Breast epithelium (tissue), 4 donors: ENCODE measurements around the gene DBNDD1. TPM values are rescaled to one million over a fixed set of nuclear protein-coding genes. Genes with fewer than 3 reads are reported as not detected.

ENCODE experiments used
- DNase-seq, 2 donors: peaks; one replicate each; pipeline ENCODE4 v3.0.0-alpha.2; 2019; ENCODE audit warnings: low spot score in 2 of 2
- H3K27ac ChIP-seq, 2 donors: fragments of 200-600 bp; sonication (generic) in 1 of 2; one replicate each; pipeline ENCODE4 v1.5.1; 2016 to 2019; ENCODE audit warnings: mild to moderate bottlenecking in 1 of 2
- H3K27me3 ChIP-seq, 2 donors: fragments of 200-600 bp; sonication (generic) in 1 of 2; one replicate each; pipeline versions ENCODE4 v1.5.1 to v1.6.0; 2017 to 2019; ENCODE audit warnings: control low read depth in 1 of 2, mild to moderate bottlenecking in 1 of 2
- H3K36me3 ChIP-seq: fragments of 200-600 bp; one replicate; pipeline ENCODE4 v1.5.1; 2019
- H3K4me1 ChIP-seq, 2 donors: fragments of 200-600 bp; sonication (generic); one replicate each; pipeline ENCODE4 v1.5.1; 2016 to 2019; ENCODE audit warnings: control low read depth in 1 of 2
- H3K4me3 ChIP-seq, 3 donors: fragments of 200-600 bp; sonication (generic); 1 replicate in 2 of 3; 2 replicates in 1 of 3; pipeline ENCODE4 v1.5.1; 2016 to 2019; ENCODE audit warnings: mild to moderate bottlenecking in 3 of 3, moderate library complexity in 2 of 3
- H3K9me3 ChIP-seq, 2 donors: fragments of 200-600 bp; sonication (generic) in 1 of 2; one replicate each; pipeline ENCODE4 v1.5.1; 2016 to 2019; ENCODE audit warnings: control low read depth in 1 of 2
- CTCF ChIP-seq, 3 donors: fragments of 450-650 bp; IDR thresholded peaks; one replicate each; pipeline ENCODE4 v1.5.1; 2016 to 2017; ENCODE audit warnings: antibody characterized with exemption in 3 of 3, mild to moderate bottlenecking in 3 of 3, moderate library complexity in 3 of 3
- POLR2A ChIP-seq: fragments of 450-650 bp; IDR thresholded peaks from one replicate; pipeline ENCODE4 v1.6.1; 2016; ENCODE audit warnings: antibody characterized with exemption, mild to moderate bottlenecking, moderate library complexity
- POLR2AphosphoS5 ChIP-seq, 3 donors: sonication (generic); formaldehyde crosslinking; IDR thresholded peaks; one replicate each; pipeline ENCODE4 v1.6.1; 2017; ENCODE audit warnings: antibody characterized with exemption in 3 of 3
- intact Hi-C: fragments of 100-400 bp; cut with DNase I; formaldehyde crosslinking; loops from one replicate; pipeline ENCODE4 v1.15.1; 2023; ENCODE audit warnings: low total_unique reads
- total RNA-seq, 3 donors: library from RNA; depleted of rRNA; stranded (reverse); fragments of >200 nt; gene quantifications; one replicate each; pipeline ENCODE4 v1.1.0, GENCODE V29; 2016

The DBNDD1 gene
- total RNA-seq, 3 donors from 2014 or later = 3.7 to 7.9 (median 6.0) TPM

- TF ChIP-seq POLR2AphosphoS5 (IDR thresholded peaks at IDR 0.05) = no peak
- TF ChIP-seq CTCF (IDR thresholded peaks at IDR 0.05) = no peak
- TF ChIP-seq POLR2A = no peak
- intact Hi-C loops = no loop called here
- H3K27ac ChIP-seq = peak overlapping the region in 1 of 2 donors; percentile 19
- H3K9me3 ChIP-seq = no peaks in the 10 kb centered on the region
- DNase-seq = no peak
- peak overlapping the region; percentile 46 to 97 (median 71) for H3K4me3 ChIP-seq
- H3K36me3 ChIP-seq = no peaks in the 10 kb centered on the region
- H3K27me3 ChIP-seq = no peaks in the 10 kb centered on the region
- H3K4me1 ChIP-seq = peaks cover 2 to 5% of the 10 kb centered on the region in 2 donors
Measured at GRCh38 chr16:90018297-90018651, 982 bp downstream of the DBNDD1 start.

GRCh38 chr16:90016339-90016950, 2.8 kb downstream of the DBNDD1 start:
- Histone ChIP-seq H3K9me3 (no peaks in the 10 kb centered on the region), H3K27me3 (no peaks in the 10 kb centered on the region), H3K4me1 (peaks cover 0 to 3% of the 10 kb centered on the region in 2 donors), H3K36me3 (no peaks in the 10 kb centered on the region), H3K4me3 (no peak overlapping the region), H3K27ac (no peak overlapping the region)
- TF ChIP-seq POLR2AphosphoS5 (IDR thresholded peaks at IDR 0.05) (no peak), POLR2A (no peak)
- intact Hi-C loops = no loop called here
- no peak for DNase-seq

GRCh38 chr16:90015586-90016338, 3.5 kb downstream of the DBNDD1 start:
- intact Hi-C loops = no loop called here

GRCh38 chr16:90012991-90013745, 6.1 kb downstream of the DBNDD1 start:
- no peaks in the 10 kb centered on the region for H3K9me3 ChIP-seq
- H3K4me3 ChIP-seq = no peak overlapping the region
- DNase-seq = no peak
- TF ChIP-seq POLR2AphosphoS5 (IDR thresholded peaks at IDR 0.05) = no peak
- TF ChIP-seq POLR2A = no peak
- no peak for TF ChIP-seq CTCF (IDR thresholded peaks at IDR 0.05)
- H3K36me3 ChIP-seq = no peaks in the 10 kb centered on the region
- no peaks in the 10 kb centered on the region for H3K4me1 ChIP-seq
- no peak overlapping the region for H3K27ac ChIP-seq
- no peaks in the 10 kb centered on the region for H3K27me3 ChIP-seq
- intact Hi-C loops = no loop called here

More at GRCh38 chr16:90015586-90016338, 3.5 kb downstream of the DBNDD1 start:
- Histone ChIP-seq H3K9me3 (no peaks in the 10 kb centered on the region), H3K27ac (no peak overlapping the region), H3K36me3 (no peaks in the 10 kb centered on the region), H3K4me3 (no peak overlapping the region), H3K4me1 (no peaks in the 10 kb centered on the region), H3K27me3 (no peaks in the 10 kb centered on the region)
- DNase-seq = no peak
- TF ChIP-seq CTCF (IDR thresholded peaks at IDR 0.05) (no peak), POLR2AphosphoS5 (IDR thresholded peaks at IDR 0.05) (no peak), POLR2A (no peak)

- H3K9me3 ChIP-seq = no peaks in the 10 kb centered on the region
- no peak overlapping the region for H3K27ac ChIP-seq
- H3K27me3 ChIP-seq = no peaks in the 10 kb centered on the region
- H3K4me1 ChIP-seq = no peaks in the 10 kb centered on the region
- no peaks in the 10 kb centered on the region for H3K36me3 ChIP-seq
- TF ChIP-seq CTCF (IDR thresholded peaks at IDR 0.05) = no peak
- TF ChIP-seq POLR2A = no peak
- no peak for TF ChIP-seq POLR2AphosphoS5 (IDR thresholded peaks at IDR 0.05)
- DNase-seq = no peak
- no peak overlapping the region for H3K4me3 ChIP-seq
- intact Hi-C loops = loop anchor here (2.0 kb wide), 1 partner anchor 31 kb away; no protein-coding TSS in a partner anchor
Measured at GRCh38 chr16:90011908-90012501, 7.3 kb downstream of the DBNDD1 start.
